Skin epidermis (tissue), 12 donors: Measurements from ENCODE around the gene ZNF346.
A peak's percentile ranks its signal among the peaks of the same experiment; 100 is the strongest.

ENCODE experiments used
- H3K27ac ChIP-seq, 21 experiments: fragments of 200-600 bp; sonication (generic) in 11 of 21; one replicate each; pipeline ENCODE4 v1.5.0; 2020; ENCODE audit warnings: mild to moderate bottlenecking in 3 of 21, inconsistent platforms in 2 of 21, moderate library complexity in 2 of 21
- H3K4me3 ChIP-seq, 7 experiments: fragments of 200-600 bp; sonication (generic) in 2 of 7; one replicate each; pipeline ENCODE4 v1.5.0; 2020; ENCODE audit warnings: inconsistent platforms in 2 of 7, mild to moderate bottlenecking in 2 of 7, moderate library complexity in 1 of 7

Gene ZNF346

DNA sequence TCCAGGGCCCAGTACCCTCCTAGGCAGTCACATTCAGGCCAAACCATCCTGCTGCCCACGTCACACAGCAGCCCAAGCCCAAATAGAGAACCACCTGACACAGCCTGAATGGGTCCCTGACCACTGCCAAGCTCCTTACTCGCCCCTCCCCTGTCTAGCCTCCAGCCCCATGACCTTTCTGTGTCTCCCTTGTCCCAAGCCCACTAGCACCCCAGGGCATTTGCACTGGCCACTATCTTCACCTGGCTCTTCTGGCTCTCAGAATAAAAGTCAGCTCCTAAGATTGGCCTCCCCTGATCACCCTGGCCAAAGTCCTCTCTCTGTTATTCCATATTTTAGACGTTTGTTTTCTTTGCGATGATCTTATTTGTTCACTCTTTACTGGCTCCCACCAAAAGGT is 84.7 kb downstream of the ZNF346 start:
- no peak overlapping the region for H3K4me3 ChIP-seq
- no peak overlapping the region for H3K27ac ChIP-seq

DNA sequence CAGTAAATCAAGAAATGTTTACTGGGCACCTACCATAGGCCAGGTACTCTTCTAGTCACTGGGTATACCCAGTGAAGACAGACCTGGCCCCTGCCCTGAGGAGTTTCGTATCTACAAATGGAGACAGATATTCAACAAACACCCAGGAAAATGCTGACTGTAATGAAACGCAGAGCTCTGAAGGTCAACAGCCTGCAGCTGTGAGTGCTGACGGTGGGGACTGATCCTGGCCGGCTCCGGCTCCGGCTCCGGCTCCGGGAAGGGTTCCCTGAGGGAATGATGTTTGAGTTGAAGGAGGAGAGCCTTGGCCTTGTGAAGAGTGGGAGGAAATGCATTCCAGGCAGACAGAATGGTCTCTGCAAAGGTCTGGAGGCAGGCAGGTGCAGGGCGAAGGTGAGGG is 87.3 kb downstream of the ZNF346 start:
- no peak overlapping the region for H3K4me3 ChIP-seq
- no peak overlapping the region for H3K27ac ChIP-seq

DNA sequence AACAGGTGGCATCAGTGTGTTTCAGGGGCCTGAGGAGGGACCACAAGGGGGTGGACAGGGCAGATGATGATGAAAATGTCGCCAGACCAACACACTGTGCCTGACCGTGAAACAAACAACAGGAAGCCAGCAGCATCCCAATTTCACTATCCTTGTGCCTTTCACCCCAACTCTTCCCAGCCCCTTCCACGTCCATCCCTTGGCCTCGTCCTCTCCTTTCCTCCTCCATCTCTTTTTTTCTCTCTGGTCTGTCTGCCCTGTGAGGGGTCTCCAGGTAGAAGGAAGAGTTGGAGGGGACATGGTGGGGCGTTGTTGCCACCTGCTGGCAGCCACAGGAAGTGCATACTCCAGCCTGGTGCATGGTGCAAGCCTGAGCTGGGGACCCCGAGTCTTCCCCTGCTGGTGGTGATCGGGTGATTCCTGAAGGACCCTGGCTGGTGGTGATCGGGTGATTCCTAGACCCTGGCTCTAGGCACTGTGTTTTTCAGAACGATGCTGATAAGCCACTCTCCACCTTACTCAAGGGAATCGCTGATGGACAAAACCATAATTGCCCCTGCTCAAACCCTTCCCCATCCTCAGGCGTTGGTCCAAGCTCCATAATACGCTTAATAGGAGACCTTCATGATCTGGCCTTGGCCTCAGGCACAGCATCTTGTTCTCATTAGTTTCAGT is 89.4 kb downstream of the ZNF346 start:
- Histone ChIP-seq H3K4me3 (no peak overlapping the region), H3K27ac (no peak overlapping the region)

DNA sequence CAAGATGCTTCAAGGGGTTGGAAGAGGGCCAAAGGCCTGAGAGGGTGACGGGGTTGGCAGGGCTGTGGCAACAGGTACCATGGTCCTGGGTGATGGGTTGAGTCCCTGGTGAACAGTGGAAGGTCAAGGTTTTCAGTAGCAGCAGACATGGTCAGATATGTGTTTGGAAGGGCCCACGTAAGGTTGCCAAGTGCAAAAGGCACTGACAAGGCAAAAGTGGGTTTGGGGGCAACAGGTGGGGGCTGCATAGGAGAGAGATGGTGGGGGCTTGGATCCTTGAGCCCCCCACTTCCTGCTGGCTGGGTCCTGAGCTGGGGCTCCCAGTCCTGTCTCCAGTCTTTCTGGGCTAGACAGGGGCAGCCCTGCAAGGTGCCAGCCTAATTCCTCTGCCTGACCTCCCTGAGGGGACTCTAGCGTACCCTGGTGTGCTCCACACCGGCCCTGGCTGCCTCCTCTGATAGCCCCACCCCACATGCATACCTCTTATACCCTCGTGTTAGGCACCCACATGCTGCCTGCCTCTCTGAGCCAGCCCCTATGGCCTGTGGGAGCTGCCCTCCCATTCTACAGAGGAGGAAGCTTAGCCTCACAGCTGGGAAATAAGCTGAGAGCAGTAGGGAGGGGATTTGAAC is 90.2 kb downstream of the ZNF346 start:
- no peak overlapping the region for H3K27ac ChIP-seq
- no peak overlapping the region for H3K4me3 ChIP-seq

DNA sequence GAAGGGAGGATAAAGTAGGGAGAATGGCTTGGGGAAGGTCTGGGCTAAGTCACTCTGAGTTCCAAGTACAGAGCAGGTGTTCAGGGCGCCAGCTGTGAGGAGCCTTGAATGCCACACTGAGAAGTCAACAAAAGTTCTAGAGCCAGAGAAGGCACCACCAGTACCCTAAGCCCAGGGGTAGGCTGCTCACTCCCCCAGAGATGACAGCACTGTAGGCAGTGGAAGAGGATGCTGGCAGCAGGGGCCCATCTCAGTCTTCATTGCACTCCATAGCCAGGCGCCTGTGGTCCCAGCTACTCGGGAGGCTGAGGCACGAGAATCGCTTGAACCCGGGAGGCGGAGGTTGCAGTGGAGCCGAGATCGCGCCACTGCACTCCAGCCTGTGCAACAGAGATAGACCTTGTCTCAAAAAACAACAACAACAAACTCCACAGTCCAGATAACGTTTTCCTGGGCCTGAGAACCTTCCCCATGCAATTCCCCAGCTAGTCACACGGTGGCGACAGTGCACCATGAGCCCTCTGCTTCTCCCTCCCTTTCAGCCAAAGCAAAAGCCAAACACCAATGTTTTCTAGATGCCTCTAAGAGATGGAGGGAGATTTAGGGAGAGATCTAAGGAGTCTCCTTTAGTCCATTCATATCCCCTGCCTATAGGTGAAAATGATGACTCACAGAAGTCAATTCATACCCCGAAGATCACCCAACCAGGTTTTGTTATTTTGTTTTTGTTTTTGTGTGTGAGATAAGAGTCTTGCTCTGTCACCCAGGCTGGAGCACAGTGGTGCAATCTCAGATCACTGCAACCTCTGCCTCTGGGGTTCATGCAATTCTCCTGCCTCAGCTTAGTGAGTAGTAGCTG is 91.3 kb downstream of the ZNF346 start:
- Histone ChIP-seq H3K4me3 (no peak overlapping the region), H3K27ac (peak overlapping the region in 4 of 21 experiments; percentile 17 to 57 (median 52))

DNA sequence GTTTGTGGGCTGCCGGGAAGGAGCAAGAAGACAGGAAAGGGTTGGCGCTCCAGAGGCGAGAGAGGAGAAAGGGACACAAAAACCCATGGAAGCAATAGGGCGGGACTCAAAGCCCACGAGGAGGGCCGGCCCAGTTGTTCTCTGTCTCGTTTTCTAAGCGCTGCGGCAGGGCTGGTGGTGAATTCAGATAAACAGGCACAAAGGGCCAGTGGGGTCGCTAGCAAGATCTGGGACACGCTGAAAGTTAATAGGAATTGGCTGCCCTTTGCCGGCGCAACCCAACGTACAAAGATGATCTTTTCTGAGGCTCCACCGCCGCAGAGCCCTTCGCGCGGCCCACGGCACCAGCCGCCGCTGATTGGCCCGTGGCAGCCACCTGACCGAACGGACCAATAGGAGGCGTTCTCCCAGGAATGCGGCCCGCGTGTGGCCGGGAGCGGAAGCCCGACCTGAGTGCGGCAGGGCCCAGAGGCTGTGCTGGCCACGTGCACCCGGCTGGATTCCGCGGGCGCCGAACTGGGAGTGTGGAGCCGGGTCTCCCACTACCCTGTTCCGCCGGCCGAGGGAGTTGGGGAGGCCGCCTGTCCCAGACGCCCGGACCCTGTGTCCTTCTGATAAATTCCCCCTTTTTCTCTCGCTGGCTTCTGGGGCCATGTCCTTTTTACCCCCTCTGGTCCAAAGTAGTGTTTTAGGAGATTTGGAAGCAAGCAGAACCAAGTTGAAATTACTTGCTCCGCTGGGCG is 94.3 kb downstream of the ZNF346 start:
- H3K27ac ChIP-seq = peak overlapping the region in 19 of 21 experiments; percentile 5 to 82 (median 48)
- peak overlapping the region in 4 of 7 experiments; percentile 6 to 32 (median 23) for H3K4me3 ChIP-seq

DNA sequence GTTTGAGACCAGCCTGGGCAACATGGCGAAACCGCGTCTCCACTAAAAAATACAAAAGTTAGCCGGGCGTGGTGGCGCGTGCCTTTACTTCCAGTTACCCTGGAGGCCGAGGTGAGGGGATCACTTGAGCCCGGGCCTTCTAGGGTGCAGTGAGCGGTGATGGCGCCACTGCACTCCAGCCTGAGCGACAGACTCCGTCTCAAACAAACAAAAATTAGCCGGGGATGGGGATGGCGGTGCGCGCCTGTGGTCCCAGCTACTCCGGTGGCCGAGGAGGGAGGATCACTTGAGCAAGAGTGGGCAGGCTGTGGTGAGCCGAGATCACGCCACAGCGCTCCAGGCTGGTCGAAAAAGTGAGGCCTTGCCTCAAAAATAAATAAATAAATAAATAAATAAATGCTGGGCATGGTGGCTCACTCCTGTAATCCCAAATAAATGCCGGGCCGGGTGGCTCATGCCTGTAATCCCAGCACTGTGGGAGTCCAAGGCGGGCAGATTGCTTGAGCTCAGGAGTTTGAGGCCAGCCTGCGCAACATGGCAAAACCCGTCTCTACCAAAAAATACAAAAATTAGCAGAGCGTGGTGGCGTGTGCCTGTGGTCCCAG is 95.0 kb downstream of the ZNF346 start:
- Histone ChIP-seq H3K27ac (peak overlapping the region in 6 of 21 experiments; percentile 5 to 66 (median 42)), H3K4me3 (no peak overlapping the region)

DNA sequence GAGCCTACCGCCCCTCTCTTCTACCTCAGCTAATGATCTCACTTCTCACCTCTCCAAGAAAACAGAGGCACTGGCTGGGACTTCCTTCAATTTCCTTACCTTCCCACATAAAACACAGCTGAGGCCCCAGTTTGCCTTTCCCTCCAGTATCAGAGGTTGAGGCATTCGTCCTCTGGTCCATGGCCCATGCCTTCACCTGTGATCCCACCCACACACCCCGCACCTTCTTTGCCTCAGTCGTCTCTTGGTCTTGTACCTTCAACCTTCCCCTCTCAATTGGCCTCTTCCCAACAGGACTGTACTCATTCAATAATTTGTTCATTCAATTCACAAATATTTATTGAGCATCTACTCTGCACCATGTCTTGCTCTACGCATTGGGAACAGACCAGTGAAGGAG is 100.1 kb downstream of the ZNF346 start:
- H3K27ac ChIP-seq = no peak overlapping the region
- H3K4me3 ChIP-seq = no peak overlapping the region

DNA sequence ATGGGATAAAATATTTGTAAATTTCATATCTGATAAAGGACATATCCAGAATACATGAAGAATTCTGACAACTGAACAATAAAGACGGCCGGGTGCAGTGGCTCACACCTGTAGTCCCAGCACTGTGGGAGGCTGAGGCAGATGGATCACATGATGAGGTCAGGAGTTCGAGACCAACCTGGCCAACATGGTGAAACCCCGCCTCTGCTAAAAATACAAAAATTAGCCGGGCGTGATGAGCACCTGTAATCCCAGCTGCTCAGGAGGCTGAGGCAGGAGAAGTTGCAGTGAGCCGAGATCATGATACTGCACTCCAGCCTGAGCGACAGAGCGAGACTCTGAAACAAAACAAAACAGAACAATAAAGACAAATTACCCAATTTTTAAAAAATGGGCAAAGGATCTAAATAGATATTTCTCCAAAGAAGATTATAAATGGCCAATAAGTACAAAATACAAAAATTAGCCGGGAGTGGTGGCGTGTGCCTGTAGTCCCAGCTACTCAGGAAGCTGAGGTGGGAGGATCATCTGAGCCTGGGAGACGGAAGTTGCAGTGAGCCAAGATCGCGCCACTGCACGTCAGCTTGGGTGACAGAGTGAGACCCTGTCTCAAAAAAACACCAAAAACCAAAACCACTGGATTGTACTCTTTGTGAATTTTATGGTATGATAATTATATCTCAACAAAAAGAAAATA is 101.4 kb downstream of the ZNF346 start:
- no peak overlapping the region for H3K27ac ChIP-seq
- H3K4me3 ChIP-seq = no peak overlapping the region

DNA sequence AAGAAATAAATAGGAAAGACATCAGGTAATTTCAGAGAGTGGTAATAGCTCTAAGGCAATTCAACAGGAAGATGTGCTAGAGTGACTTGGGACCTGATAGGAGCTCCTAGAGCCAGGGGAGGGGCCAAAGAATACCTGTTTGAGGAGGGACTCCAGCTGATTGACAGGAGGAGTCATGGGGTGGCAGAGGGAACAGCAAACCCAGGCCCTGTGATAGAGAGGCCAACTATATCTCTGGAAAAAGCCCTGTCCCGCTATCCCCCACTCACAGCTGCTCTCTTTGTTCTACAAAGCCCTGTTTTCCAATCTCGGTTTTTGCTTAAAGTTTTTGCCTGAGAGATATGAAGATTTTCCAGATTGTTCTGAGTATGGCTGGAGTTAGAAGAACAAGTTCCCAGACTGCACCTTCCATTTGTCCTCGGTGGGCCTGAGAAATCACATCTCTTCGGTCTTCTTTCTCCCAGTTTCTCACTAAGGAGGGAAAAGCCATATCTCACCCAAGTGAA is 102.0 kb downstream of the ZNF346 start:
- Histone ChIP-seq H3K27ac (no peak overlapping the region), H3K4me3 (no peak overlapping the region)

DNA sequence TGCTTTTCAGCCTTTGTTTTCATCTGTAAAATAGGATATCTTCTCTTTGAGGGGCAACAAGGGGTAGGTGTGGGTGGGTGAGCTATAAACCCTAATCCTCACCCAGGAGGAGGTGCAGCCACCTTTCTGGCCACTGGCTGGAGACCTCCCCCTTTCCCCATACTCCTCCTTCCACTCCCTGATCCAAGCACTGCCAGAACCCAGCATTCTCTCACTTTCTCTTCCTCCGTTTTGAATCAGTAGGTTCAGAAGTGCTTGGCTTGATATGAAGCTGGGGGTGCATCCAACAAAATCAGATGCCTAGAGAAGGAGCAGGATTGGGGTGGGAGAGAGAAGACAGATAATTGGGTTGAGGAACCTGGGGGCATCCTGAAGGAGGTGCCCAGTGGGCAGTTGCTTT is 104.3 kb downstream of the ZNF346 start:
- no peak overlapping the region for H3K27ac ChIP-seq
- H3K4me3 ChIP-seq = no peak overlapping the region

DNA sequence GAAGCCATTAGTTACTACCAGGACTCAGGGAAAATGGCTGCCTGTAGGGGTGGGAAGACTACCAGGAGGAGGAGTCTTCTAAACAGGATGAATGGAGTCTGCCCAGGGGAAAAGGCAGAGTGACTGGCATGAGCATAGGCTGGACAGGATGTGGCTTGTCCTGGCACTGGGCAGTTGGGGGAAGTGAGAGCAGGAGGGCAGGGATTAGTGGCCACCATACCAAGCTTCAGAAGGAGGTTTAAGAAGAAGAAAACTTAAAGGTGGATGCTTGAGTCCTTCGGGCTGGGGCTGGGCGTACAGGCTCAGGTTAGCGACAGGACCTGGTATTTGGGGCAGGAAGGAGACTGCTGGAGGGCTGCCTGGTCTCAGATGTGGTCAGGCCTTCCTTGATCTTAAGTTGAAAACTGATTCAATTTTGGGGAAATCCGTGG is 106.1 kb downstream of the ZNF346 start:
- no peak overlapping the region for H3K4me3 ChIP-seq
- H3K27ac ChIP-seq = peak overlapping the region in 7 of 21 experiments; percentile 6 to 55 (median 27)

DNA sequence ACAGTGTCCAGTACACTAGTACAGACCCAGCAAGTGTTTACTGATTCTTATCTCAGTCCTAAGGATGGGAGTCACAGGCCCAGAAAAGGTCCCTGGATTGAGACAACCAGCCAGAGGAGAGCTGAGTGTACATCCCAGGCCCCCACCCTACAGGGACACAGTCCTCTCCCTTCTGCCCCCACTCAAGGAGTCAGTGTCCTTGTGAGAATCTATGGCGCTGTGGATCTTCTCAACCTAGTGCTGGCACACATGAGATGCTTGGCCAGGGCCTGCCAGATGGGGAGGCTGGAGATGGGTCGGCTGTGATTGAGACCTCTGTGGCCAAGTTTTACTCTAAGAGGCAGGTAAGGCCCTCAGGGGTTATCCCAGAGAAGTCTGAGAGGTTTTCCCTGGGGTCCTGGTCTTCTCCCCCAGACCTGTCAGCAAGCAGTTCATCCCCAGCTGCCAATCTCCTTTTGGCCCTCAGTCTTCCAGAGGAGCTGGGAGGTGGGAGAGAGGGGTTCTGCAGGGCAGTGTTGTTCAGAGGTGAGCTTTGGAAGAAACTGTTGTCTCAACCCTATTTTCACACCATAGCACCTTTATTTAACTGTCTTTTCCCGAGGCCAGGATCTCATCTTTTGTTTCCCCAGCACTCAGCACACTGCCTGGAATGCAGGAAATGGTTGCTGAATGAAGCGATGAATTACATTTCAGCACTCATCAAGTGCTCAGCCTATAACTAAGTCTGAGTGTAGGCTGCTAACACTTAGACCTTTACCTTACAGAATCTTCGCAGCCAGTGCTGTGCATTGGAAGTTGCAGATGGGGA is 107.9 kb downstream of the ZNF346 start:
- H3K4me3 ChIP-seq = no peak overlapping the region
- H3K27ac ChIP-seq = peak overlapping the region in 2 of 21 experiments; percentile 34 to 44
